Fibroblast of pulmonary artery (primary cell): Measurements from ENCODE around the gene RALGAPA2.

ENCODE experiments used
- DNase-seq: peaks from one replicate; pipeline ENCODE4 v3.0.0-alpha.2; 2010; ENCODE audit warnings: low read depth
- H3K4me3 ChIP-seq: replicated peaks from 2 replicates; pipeline ENCODE4 v1.5.1; 2011; ENCODE audit warnings: low read depth, mild to moderate bottlenecking, control low read depth, low read length, moderate library complexity
- TF ChIP-seq, protein P1 (sequence below): IDR thresholded peaks from 2 replicates; pipeline ENCODE4 v1.5.1; 2011; ENCODE audit warnings: mild to moderate bottlenecking, control low read depth, low read length, inconsistent platforms; ENCODE audit errors: missing control alignments

The RALGAPA2 gene

GRCh38 chr20:20699144-20699543 lies 13.3 kb downstream of the RALGAPA2 start:
- H3K4me3 ChIP-seq: no peak overlapping the region
- DNase-seq: no peak
- TF ChIP-seq, protein P1, sequence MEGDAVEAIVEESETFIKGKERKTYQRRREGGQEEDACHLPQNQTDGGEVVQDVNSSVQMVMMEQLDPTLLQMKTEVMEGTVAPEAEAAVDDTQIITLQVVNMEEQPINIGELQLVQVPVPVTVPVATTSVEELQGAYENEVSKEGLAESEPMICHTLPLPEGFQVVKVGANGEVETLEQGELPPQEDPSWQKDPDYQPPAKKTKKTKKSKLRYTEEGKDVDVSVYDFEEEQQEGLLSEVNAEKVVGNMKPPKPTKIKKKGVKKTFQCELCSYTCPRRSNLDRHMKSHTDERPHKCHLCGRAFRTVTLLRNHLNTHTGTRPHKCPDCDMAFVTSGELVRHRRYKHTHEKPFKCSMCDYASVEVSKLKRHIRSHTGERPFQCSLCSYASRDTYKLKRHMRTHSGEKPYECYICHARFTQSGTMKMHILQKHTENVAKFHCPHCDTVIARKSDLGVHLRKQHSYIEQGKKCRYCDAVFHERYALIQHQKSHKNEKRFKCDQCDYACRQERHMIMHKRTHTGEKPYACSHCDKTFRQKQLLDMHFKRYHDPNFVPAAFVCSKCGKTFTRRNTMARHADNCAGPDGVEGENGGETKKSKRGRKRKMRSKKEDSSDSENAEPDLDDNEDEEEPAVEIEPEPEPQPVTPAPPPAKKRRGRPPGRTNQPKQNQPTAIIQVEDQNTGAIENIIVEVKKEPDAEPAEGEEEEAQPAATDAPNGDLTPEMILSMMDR: no peak

GRCh38 chr20:20697325-20697845 lies 15.1 kb downstream of the RALGAPA2 start:
- no peak overlapping the region for H3K4me3 ChIP-seq
- TF ChIP-seq, protein P1: no peak
- no peak for DNase-seq

DNA sequence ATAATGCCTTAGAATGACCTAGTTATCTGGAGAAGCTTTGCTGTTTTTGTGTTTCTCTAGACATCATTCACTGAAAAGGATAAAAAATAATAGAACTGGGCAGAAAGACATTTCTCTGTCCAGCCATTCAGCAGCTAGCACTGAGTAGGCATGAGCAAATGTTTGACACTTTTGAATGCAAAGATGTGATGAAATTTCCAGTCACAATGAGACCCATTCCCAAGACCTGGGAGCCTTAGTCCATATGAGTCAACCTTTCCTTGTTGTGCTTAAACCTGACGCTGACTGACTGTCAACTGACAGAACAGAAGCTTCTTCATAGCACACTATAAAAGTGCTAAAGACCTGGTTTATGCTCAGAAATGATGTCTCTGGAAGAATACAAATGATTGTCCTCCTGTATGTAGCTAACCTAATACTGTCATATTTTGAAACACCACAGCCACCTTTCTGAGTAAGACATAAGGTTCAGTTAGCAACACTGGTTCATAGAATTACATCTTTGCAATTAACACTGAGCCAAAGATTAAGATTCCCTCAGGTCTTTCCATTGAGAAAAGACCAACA lies 17.1 kb downstream of the RALGAPA2 start:
- TF ChIP-seq, protein P1: no peak
- no peak for DNase-seq
- H3K4me3 ChIP-seq: no peak overlapping the region

DNA sequence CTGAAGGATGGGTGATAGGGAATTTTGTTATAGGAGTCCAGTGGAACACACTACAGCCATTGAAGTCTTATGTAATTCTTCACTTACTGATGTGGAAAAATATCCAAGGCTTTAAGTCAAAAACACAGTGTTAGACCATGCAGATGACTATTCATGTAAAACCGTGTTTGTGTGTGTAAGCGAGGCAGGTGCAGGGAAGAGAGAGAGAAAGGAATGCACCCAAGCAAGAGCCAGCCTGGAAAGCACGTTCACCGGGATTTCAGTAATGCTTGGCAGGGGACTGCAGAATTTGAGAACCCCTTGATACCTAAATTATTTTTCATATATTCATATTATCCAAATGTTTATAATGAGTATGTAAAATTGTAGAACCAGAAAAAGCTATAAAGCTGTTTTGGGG lies 17.9 kb downstream of the RALGAPA2 start:
- TF ChIP-seq, protein P1: no peak
- DNase-seq: no peak
- H3K4me3 ChIP-seq: no peak overlapping the region

GRCh38 chr20:20692587-20692986 lies 19.9 kb downstream of the RALGAPA2 start:
- TF ChIP-seq, protein P1: no peak
- DNase-seq: no peak
- no peak overlapping the region for H3K4me3 ChIP-seq

- H3K4me3 ChIP-seq: no peak overlapping the region
- TF ChIP-seq, protein P1: no peak
- DNase-seq: no peak
These were observed 20.8 kb downstream of the RALGAPA2 start for GRCh38 chr20:20691477-20692235.
